ENCODE data around the gene ZNF284. TPM values are rescaled to one million over a fixed set of nuclear protein-coding genes. Genes with fewer than 3 reads are reported as not detected.
A peak's percentile ranks its signal among the peaks of the same experiment; 100 is the strongest.

ZNF284 gene
- total RNA-seq, 2 donors from 2014 or later, result 1.2 to 1.6 TPM

- H3K9me3 ChIP-seq, result peaks cover 0 to 19% of the 10 kb centered on the region in 2 donors
- TF ChIP-seq, protein P1, sequence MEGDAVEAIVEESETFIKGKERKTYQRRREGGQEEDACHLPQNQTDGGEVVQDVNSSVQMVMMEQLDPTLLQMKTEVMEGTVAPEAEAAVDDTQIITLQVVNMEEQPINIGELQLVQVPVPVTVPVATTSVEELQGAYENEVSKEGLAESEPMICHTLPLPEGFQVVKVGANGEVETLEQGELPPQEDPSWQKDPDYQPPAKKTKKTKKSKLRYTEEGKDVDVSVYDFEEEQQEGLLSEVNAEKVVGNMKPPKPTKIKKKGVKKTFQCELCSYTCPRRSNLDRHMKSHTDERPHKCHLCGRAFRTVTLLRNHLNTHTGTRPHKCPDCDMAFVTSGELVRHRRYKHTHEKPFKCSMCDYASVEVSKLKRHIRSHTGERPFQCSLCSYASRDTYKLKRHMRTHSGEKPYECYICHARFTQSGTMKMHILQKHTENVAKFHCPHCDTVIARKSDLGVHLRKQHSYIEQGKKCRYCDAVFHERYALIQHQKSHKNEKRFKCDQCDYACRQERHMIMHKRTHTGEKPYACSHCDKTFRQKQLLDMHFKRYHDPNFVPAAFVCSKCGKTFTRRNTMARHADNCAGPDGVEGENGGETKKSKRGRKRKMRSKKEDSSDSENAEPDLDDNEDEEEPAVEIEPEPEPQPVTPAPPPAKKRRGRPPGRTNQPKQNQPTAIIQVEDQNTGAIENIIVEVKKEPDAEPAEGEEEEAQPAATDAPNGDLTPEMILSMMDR (IDR thresholded peaks at IDR 0.05), result no peak
- no peak overlapping the region for H3K27ac ChIP-seq
Observed at GRCh38 chr19:44061038-44061437, 10.9 kb upstream of the ZNF284 start.

GRCh38 chr19:44066305-44066704 lies 5.7 kb upstream of the ZNF284 start:
- H3K4me3 ChIP-seq, result no peak overlapping the region
- peaks cover 63% of the 10 kb centered on the region for H3K36me3 ChIP-seq
- H3K27ac ChIP-seq, result no peak overlapping the region
- TF ChIP-seq, protein P1 (IDR thresholded peaks at IDR 0.05), result no peak
- H3K27me3 ChIP-seq, result no peaks in the 10 kb centered on the region
- peaks cover 0 to 48% of the 10 kb centered on the region in 2 donors for H3K9me3 ChIP-seq
- peaks cover 0 to 2% of the 10 kb centered on the region in 2 donors for H3K4me1 ChIP-seq
- no peak for DNase-seq (ENCODE audit: low spot score)

More at GRCh38 chr19:44061038-44061437, 10.9 kb upstream of the ZNF284 start:
- DNase-seq (ENCODE audit: low spot score), result no peak
- no peak overlapping the region for H3K4me3 ChIP-seq
- no peaks in the 10 kb centered on the region for H3K4me1 ChIP-seq
- no peaks in the 10 kb centered on the region for H3K27me3 ChIP-seq
- H3K36me3 ChIP-seq, result peaks cover 81% of the 10 kb centered on the region

DNA sequence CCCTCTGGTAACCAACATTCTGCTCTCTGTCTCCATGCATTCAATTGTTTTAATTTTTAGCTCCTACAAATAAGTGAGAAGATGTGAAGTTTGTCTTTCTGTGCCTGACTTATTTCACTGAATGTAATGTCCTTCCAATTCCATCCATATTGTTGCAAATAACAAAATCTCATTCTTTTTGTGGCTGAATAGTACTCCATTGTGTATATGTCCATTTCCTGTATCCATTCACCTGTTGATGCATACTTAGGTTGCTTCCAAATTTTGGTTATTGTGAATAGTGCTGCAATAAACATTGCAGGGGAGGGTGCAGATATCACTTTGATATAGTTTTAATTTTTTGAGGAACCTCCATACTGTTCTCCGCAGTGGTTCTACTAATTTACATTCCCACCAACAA lies 2.5 kb upstream of the ZNF284 start:
- H3K36me3 ChIP-seq, result peaks cover 31% of the 10 kb centered on the region
- H3K4me3 ChIP-seq, result no peak overlapping the region
- H3K4me1 ChIP-seq, result peaks cover 0 to 16% of the 10 kb centered on the region in 2 donors
- no peaks in the 10 kb centered on the region for H3K27me3 ChIP-seq
- no peak for DNase-seq (ENCODE audit: low spot score)
- no peak overlapping the region for H3K27ac ChIP-seq
- peaks cover 0 to 44% of the 10 kb centered on the region in 2 donors for H3K9me3 ChIP-seq
- TF ChIP-seq, protein P1 (IDR thresholded peaks at IDR 0.05), result no peak

DNA sequence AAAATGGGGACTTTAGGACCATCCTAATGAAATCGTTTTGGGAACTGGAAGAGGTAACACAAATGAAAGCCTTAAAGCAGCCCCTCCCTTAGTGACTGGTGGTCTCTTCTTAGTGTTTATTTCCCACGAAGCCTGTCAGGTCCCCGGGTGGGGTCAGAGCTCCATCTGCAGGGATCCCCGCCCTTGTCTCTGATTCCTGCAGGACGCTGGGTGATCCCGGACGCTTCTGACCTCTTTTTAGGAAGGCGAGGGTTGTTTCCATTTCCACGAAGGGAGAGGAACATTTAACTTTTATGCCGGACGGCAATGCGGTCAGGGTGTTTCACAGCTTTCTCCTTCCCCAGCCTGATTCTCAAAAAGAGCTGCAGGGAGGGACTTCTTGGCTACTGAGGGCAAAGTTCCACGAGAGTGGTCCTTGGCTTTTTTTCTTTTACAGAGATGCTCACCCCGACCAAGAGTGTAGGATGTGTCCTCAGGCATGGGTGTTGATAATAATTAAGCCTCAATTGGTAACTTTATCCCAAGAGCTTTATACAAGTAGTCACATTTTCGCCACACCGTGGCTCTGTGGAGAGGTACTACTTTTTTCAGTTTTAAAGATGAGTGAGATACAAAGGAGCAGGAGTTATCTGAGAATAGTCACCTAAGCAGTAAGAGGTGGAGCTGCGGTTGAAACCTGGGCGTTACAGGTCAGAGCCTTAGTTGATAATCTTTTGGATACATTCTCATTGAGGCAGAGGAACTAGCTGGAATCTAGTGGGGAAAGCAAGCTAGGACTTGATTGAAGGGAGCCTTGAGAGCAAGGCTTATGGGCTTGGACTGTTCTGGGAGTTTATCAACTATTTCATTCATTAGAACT lies 813 bp downstream of the ZNF284 start:
- Histone ChIP-seq H3K4me3 (peak overlapping the region; percentile 56 to 72), H3K27ac (peak overlapping the region in 1 of 2 donors; percentile 54), H3K9me3 (peaks cover 0 to 13% of the 10 kb centered on the region in 2 donors), H3K36me3 (peaks cover 9% of the 10 kb centered on the region), H3K27me3 (no peaks in the 10 kb centered on the region), H3K4me1 (peaks cover 0 to 16% of the 10 kb centered on the region in 2 donors)
- DNase-seq (ENCODE audit: low spot score), result no peak
- TF ChIP-seq, protein P1 (IDR thresholded peaks at IDR 0.05), result no peak

DNA sequence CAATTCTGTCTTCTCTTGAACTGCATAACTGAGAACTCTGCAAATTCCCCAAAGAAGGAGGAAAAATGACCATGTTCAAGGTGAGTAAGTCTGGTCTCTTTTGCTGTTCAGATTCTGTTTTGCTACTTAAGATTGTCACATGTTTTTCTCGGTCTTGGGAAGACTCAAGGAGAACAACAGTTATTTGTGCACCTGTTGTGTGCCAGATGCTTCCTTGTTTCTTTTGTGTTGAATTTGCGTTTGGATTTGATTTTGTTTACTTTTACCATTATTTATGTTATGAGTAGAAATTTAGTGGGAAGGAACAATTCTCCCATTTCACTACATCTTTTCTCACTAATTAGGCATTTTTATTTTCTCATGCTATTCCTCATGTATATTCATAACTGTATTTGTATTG lies 4.4 kb downstream of the ZNF284 start:
- Histone ChIP-seq H3K27ac (no peak overlapping the region), H3K36me3 (peaks cover 18% of the 10 kb centered on the region), H3K27me3 (no peaks in the 10 kb centered on the region), H3K4me1 (peaks cover 0 to 14% of the 10 kb centered on the region in 2 donors), H3K4me3 (no peak overlapping the region), H3K9me3 (no peaks in the 10 kb centered on the region)
- DNase-seq (ENCODE audit: low spot score), result no peak
- TF ChIP-seq, protein P1 (IDR thresholded peaks at IDR 0.05), result no peak

All from right atrium auricular region (tissue), 2 donors.